ENCODE measurements around the gene ARFGAP2. TPM values are rescaled to one million over a fixed set of nuclear protein-coding genes. Genes with fewer than 3 reads are reported as not detected.

Gene ARFGAP2
- total and polyA plus RNA-seq, 3 donors from 2014 or later = 82.4 to 178 (median 167) TPM

GRCh38 chr11:47148903-47149531, 27.7 kb downstream of the ARFGAP2 start:
- WGBS, 2 donors = 67 to 78% methylated on average over 8 to 10 of the region's 10 CpGs
- no peak for DNase-seq
- no peaks in the 10 kb centered on the region for H3K9me3 ChIP-seq
- TF ChIP-seq CTCF (IDR thresholded peaks at IDR 0.05) = no peak
- no peak for TF ChIP-seq POLR2A (IDR thresholded peaks at IDR 0.05)
- peaks cover 4% of the 10 kb centered on the region for H3K4me1 ChIP-seq
- no peak overlapping the region for H3K27ac ChIP-seq
- no peaks in the 10 kb centered on the region for H3K27me3 ChIP-seq
- H3K36me3 ChIP-seq (ENCODE audit: low read depth, missing control alignments) = no peaks in the 10 kb centered on the region
- intact Hi-C loops (cut with DNase I; ENCODE audit: low total_unique reads) = no loop called here
- H3K4me3 ChIP-seq = no peak overlapping the region

- intact Hi-C loops (cut with DNase I; ENCODE audit: low total_unique reads) = no loop called here
- TF ChIP-seq CTCF (IDR thresholded peaks at IDR 0.05) = no peak
- no peak for TF ChIP-seq POLR2A (IDR thresholded peaks at IDR 0.05)
- 97% methylated on average over 4 of the region's 4 CpGs for WGBS, 2 donors
These were observed 28.4 kb downstream of the ARFGAP2 start for GRCh38 chr11:47148270-47148669.

GRCh38 chr11:47147681-47148080, 29.0 kb downstream of the ARFGAP2 start:
- Histone ChIP-seq H3K4me3 (no peak overlapping the region), H3K27ac (no peak overlapping the region), H3K4me1 (peaks cover 5% of the 10 kb centered on the region), H3K9me3 (no peaks in the 10 kb centered on the region), H3K36me3 (ENCODE audit: low read depth, missing control alignments) (no peaks in the 10 kb centered on the region), H3K27me3 (no peaks in the 10 kb centered on the region)
- TF ChIP-seq POLR2A (IDR thresholded peaks at IDR 0.05) (no peak), CTCF (IDR thresholded peaks at IDR 0.05) (no peak)
- intact Hi-C loops (cut with DNase I; ENCODE audit: low total_unique reads) = no loop called here
- 97 to 100% methylated on average over 7 of the region's 7 CpGs for WGBS, 2 donors
- DNase-seq = no peak

More at GRCh38 chr11:47148270-47148669, 28.4 kb downstream of the ARFGAP2 start:
- Histone ChIP-seq H3K9me3 (no peaks in the 10 kb centered on the region), H3K27ac (no peak overlapping the region), H3K27me3 (no peaks in the 10 kb centered on the region), H3K36me3 (ENCODE audit: low read depth, missing control alignments) (no peaks in the 10 kb centered on the region), H3K4me1 (peaks cover 6% of the 10 kb centered on the region), H3K4me3 (no peak overlapping the region)
- DNase-seq = no peak

GRCh38 chr11:47147250-47147649, 29.4 kb downstream of the ARFGAP2 start:
- WGBS, 2 donors = 89 to 94% methylated on average over 2 of the region's 2 CpGs
- no peak for DNase-seq
- intact Hi-C loops (cut with DNase I; ENCODE audit: low total_unique reads) = no loop called here
- Histone ChIP-seq H3K36me3 (ENCODE audit: low read depth, missing control alignments) (no peaks in the 10 kb centered on the region), H3K27me3 (no peaks in the 10 kb centered on the region), H3K4me1 (peaks cover 4% of the 10 kb centered on the region), H3K9me3 (no peaks in the 10 kb centered on the region), H3K4me3 (no peak overlapping the region), H3K27ac (no peak overlapping the region)
- TF ChIP-seq POLR2A (IDR thresholded peaks at IDR 0.05) (no peak), CTCF (IDR thresholded peaks at IDR 0.05) (no peak)

- no peak for DNase-seq
- H3K36me3 ChIP-seq (ENCODE audit: low read depth, missing control alignments) = no peaks in the 10 kb centered on the region
- no peaks in the 10 kb centered on the region for H3K27me3 ChIP-seq
- no peaks in the 10 kb centered on the region for H3K9me3 ChIP-seq
- peaks cover 4% of the 10 kb centered on the region for H3K4me1 ChIP-seq
- H3K27ac ChIP-seq = no peak overlapping the region
- intact Hi-C loops (cut with DNase I; ENCODE audit: low total_unique reads) = no loop called here
- H3K4me3 ChIP-seq = no peak overlapping the region
- TF ChIP-seq POLR2A (IDR thresholded peaks at IDR 0.05) (no peak), CTCF (IDR thresholded peaks at IDR 0.05) (no peak)
- WGBS, 2 donors = 79 to 96% methylated on average over 3 of the region's 3 CpGs
These were observed 32.1 kb downstream of the ARFGAP2 start for GRCh38 chr11:47144541-47144940.

All from testis (tissue), 3 donors.